Right atrium auricular region (tissue), 2 donors: ENCODE results near the gene MCFD2. TPM values are rescaled to one million over a fixed set of nuclear protein-coding genes. Genes with fewer than 3 reads are reported as not detected.
A peak's percentile ranks its signal among the peaks of the same experiment; 100 is the strongest.

Source experiments
- DNase-seq: peaks from one replicate; pipeline ENCODE4 v3.0.0-alpha.2; 2019; ENCODE audit warnings: low spot score
- H3K27ac ChIP-seq, 2 donors: fragments of 200-600 bp; sonication (generic); 1 replicate in 1 of 2; 2 replicates in 1 of 2; pipeline ENCODE4 v1.5.1; 2016 to 2019
- H3K27me3 ChIP-seq, 2 donors: fragments of 200-600 bp; sonication (generic); one replicate each; pipeline versions ENCODE4 v1.5.1 to v1.6.0; 2017 to 2019
- H3K36me3 ChIP-seq: fragments of 200-600 bp; sonication (generic); one replicate; pipeline ENCODE4 v1.5.1; 2016
- H3K4me1 ChIP-seq, 2 donors: fragments of 200-600 bp; sonication (generic); one replicate each; pipeline versions ENCODE4 v1.5.1 to v1.6.0; 2017 to 2019
- H3K4me3 ChIP-seq, 2 donors: fragments of 200-600 bp; sonication (generic); 1 replicate in 1 of 2; 2 replicates in 1 of 2; pipeline ENCODE4 v1.5.1; 2017 to 2019; ENCODE audit warnings: mild to moderate bottlenecking in 1 of 2, moderate library complexity in 1 of 2
- H3K9me3 ChIP-seq, 2 donors: fragments of 200-600 bp; sonication (generic); one replicate each; pipeline ENCODE4 v1.5.1; 2019
- total RNA-seq, 2 donors: library from RNA; depleted of rRNA; stranded (reverse); fragments of >200 nt; gene quantifications; one replicate each; pipeline ENCODE4 v1.1.0, GENCODE V29; 2016
- TF ChIP-seq, protein P1 (sequence below), 2 donors: fragments of 200-600 bp; sonication (generic); IDR thresholded peaks; one replicate each; pipeline ENCODE4 v1.5.1; 2019; ENCODE audit warnings: antibody characterized with exemption in 2 of 2

MCFD2 gene
- total RNA-seq, 2 donors from 2014 or later = 48.7 to 77.5 TPM

DNA sequence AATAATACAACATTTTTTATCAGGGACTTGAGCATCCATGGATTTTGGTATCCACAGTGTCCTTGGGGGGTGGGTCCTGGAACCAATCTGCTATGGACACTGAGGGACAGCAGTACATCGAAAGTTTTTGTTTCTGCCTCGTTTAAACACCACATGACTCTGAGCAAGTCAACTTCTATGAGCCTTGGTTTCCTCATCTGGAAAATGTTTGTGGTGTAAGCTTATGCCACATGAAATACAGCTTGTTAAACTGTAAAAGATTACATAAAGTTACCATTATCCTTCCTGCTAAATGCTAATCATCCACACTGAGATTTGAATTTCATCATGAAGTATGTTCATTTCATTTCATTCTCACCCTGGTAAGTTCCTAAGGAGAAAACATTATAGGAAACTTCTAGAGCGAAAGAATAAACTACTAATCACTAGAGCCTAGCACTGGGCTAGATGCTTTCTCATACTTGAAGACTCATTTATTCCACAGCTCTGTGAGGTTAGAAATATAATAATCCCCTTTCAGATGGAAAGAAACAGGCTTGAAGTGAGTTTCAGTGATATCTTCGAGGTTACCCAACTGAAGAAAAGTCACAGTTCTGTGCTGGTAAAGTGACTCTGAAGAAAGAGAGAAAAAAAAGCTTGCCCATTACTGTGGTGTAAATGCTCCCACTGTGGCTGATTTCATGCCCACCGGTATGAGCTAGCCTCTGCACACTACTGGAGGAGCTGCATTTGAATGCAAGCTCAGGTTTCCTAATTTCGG is 29.2 kb downstream of the MCFD2 start:
- DNase-seq = no peak
- H3K36me3 ChIP-seq = no peaks in the 10 kb centered on the region
- H3K27ac ChIP-seq = no peak overlapping the region
- TF ChIP-seq, protein P1, sequence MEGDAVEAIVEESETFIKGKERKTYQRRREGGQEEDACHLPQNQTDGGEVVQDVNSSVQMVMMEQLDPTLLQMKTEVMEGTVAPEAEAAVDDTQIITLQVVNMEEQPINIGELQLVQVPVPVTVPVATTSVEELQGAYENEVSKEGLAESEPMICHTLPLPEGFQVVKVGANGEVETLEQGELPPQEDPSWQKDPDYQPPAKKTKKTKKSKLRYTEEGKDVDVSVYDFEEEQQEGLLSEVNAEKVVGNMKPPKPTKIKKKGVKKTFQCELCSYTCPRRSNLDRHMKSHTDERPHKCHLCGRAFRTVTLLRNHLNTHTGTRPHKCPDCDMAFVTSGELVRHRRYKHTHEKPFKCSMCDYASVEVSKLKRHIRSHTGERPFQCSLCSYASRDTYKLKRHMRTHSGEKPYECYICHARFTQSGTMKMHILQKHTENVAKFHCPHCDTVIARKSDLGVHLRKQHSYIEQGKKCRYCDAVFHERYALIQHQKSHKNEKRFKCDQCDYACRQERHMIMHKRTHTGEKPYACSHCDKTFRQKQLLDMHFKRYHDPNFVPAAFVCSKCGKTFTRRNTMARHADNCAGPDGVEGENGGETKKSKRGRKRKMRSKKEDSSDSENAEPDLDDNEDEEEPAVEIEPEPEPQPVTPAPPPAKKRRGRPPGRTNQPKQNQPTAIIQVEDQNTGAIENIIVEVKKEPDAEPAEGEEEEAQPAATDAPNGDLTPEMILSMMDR (IDR thresholded peaks at IDR 0.05) = no peak
- no peaks in the 10 kb centered on the region for H3K9me3 ChIP-seq
- H3K4me1 ChIP-seq = peaks cover 0 to 23% of the 10 kb centered on the region in 2 donors
- no peak overlapping the region for H3K4me3 ChIP-seq
- no peaks in the 10 kb centered on the region for H3K27me3 ChIP-seq

DNA sequence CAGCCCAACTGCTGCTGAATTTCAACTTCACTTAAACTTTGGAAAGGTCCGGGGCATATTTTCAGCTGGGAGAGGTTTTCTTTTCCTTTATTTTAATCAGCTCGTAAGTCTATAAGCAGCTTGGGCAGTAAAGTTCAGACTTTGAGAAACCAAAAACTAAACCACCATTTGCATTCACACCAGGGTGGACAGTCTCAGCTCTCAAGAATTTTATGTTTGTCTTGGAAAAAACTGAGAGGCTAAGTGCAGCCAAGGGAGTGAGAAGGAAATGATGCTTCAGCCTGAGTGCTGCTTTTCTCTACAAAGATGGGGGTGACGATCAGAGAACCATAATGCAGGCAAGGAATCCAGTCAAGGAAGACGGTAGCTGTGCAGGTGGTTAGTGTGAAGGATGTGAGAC is 30.2 kb downstream of the MCFD2 start:
- no peak for DNase-seq
- no peak overlapping the region for H3K4me3 ChIP-seq
- H3K36me3 ChIP-seq = no peaks in the 10 kb centered on the region
- no peaks in the 10 kb centered on the region for H3K9me3 ChIP-seq
- H3K27ac ChIP-seq = peak overlapping the region in 1 of 2 donors; percentile 24
- H3K4me1 ChIP-seq = peaks cover 0 to 33% of the 10 kb centered on the region in 2 donors
- H3K27me3 ChIP-seq = no peaks in the 10 kb centered on the region
- TF ChIP-seq, protein P1 (IDR thresholded peaks at IDR 0.05) = no peak

DNA sequence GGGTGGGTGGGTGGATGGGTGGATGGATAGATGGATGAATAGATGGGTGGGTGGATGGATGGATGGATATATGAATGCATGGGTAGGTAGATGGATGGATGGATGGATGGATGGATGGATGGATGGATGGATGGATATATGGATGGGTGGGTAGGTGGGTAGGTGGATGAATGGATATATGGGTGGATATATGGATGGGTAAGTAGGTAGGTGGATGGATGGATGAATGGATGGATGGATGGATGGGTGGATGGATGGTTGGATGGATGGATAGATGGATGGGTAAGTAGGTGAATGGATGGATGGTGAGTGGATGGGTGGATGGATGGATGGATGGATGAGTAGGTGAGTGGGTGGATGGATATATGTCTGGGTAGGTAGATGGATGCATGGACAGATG is 36.1 kb downstream of the MCFD2 start:
- H3K4me3 ChIP-seq = no peak overlapping the region
- TF ChIP-seq, protein P1 (IDR thresholded peaks at IDR 0.05) = no peak
- H3K4me1 ChIP-seq = peaks cover 0 to 46% of the 10 kb centered on the region in 2 donors
- H3K9me3 ChIP-seq = no peaks in the 10 kb centered on the region
- peak overlapping the region in 1 of 2 donors; percentile 21 for H3K27ac ChIP-seq
- DNase-seq = no peak
- H3K27me3 ChIP-seq = no peaks in the 10 kb centered on the region
- H3K36me3 ChIP-seq = no peaks in the 10 kb centered on the region

DNA sequence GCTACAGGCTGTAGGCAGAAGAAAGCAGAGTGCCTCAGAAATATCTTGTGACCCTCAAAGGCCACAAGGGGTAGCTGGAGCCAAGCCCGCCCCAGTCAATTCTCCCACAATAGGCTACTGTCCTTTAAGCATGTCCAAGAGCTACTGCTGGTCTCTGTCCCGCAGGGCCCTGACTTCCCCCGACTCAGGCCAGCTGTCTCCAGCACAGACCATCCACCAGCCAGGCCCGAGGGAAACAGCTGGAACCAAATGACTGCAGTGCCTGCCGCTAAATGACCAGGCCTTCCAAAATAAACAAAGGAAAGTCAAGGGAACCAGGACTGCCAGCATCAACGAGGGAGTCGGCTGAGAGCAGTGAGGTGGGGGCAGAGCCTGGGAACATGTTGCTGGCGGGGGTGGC is 36.7 kb downstream of the MCFD2 start:
- peak overlapping the region in 1 of 2 donors; percentile 21 for H3K27ac ChIP-seq
- H3K4me1 ChIP-seq = peaks cover 0 to 52% of the 10 kb centered on the region in 2 donors

DNA sequence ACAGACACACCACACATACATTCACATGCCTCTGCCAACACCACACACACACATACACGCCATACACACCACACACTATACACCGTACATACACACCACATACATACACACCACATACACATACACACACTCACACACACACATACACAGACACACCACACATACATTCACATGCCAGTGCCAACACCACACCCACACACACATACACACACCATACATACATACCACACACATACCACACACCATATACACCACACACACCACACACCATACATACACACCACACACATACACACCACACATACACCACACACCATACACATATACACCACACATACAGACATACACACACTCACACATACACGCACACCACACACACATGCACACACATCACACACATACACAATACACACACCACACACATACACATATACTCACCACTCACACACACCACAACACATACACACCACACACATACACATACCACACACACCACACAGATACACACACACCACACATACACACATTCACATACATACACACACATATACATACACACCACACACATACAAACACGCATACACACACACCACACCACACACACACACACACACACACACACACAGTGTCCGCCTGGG is 37.2 kb downstream of the MCFD2 start:
- Histone ChIP-seq H3K27ac (no peak overlapping the region), H3K36me3 (no peaks in the 10 kb centered on the region), H3K4me3 (no peak overlapping the region), H3K9me3 (no peaks in the 10 kb centered on the region), H3K4me1 (peaks cover 0 to 58% of the 10 kb centered on the region in 2 donors), H3K27me3 (no peaks in the 10 kb centered on the region)
- DNase-seq = no peak
- TF ChIP-seq, protein P1 (IDR thresholded peaks at IDR 0.05) = no peak

More for the DNA sequence above, 36.7 kb downstream of the MCFD2 start:
- no peaks in the 10 kb centered on the region for H3K27me3 ChIP-seq
- no peaks in the 10 kb centered on the region for H3K36me3 ChIP-seq
- no peaks in the 10 kb centered on the region for H3K9me3 ChIP-seq
- no peak overlapping the region for H3K4me3 ChIP-seq
- TF ChIP-seq, protein P1 (IDR thresholded peaks at IDR 0.05) = no peak
- DNase-seq = no peak
